WI38 (cell line): ENCODE results near the gene ARHGEF18.
"Not testable (repeated sequence)": the region's sequence is repeated elsewhere in the genome, so short reads cannot be mapped to it uniquely, and the experiment has no call there.

ENCODE experiments used
- H3K4me3 ChIP-seq: 2 replicates; pipeline ENCODE4 v1.5.1; 2011; ENCODE audit warnings: low read depth, mild to moderate bottlenecking, control low read depth, low read length
- CTCF ChIP-seq: IDR thresholded peaks from 2 replicates; pipeline ENCODE4 v1.5.1; 2012; ENCODE audit warnings: low read depth, mild to moderate bottlenecking, control low read depth, low read length

ARHGEF18 gene

GRCh38 chr19:7336321-7336973 lies 12.3 kb upstream of the ARHGEF18 start:
- TF ChIP-seq CTCF, result no peak
- no peak overlapping the region for H3K4me3 ChIP-seq

- no peak for TF ChIP-seq CTCF
- H3K4me3 ChIP-seq, result no peak overlapping the region
Observed at GRCh38 chr19:7337380-7338194, 11.2 kb upstream of the ARHGEF18 start.

- TF ChIP-seq CTCF, result peak; percentile 91
Observed at GRCh38 chr19:7340959-7341837, 7.5 kb upstream of the ARHGEF18 start.

GRCh38 chr19:7342143-7342542 lies 6.6 kb upstream of the ARHGEF18 start:
- no peak for TF ChIP-seq CTCF
- H3K4me3 ChIP-seq, result no peak overlapping the region

More at GRCh38 chr19:7340959-7341837, 7.5 kb upstream of the ARHGEF18 start:
- no peak overlapping the region for H3K4me3 ChIP-seq

GRCh38 chr19:7346488-7346971 lies 2.2 kb upstream of the ARHGEF18 start:
- TF ChIP-seq CTCF, result no peak
- H3K4me3 ChIP-seq, result no peak overlapping the region

GRCh38 chr19:7346997-7347396 lies 1.7 kb upstream of the ARHGEF18 start:
- not testable (repeated sequence) for H3K4me3 ChIP-seq

- no peak for TF ChIP-seq CTCF
- no peak overlapping the region for H3K4me3 ChIP-seq
Observed at GRCh38 chr19:7349231-7349591, 474 bp downstream of the ARHGEF18 start.
